ENCODE measurements around the gene RTN1. TPM values are rescaled to one million over a fixed set of nuclear protein-coding genes. Genes with fewer than 3 reads are reported as not detected.

The RTN1 gene
- total RNA-seq, 4 donors from 2014 or later, result 1.4 to 2.5 (median 1.8) TPM

DNA sequence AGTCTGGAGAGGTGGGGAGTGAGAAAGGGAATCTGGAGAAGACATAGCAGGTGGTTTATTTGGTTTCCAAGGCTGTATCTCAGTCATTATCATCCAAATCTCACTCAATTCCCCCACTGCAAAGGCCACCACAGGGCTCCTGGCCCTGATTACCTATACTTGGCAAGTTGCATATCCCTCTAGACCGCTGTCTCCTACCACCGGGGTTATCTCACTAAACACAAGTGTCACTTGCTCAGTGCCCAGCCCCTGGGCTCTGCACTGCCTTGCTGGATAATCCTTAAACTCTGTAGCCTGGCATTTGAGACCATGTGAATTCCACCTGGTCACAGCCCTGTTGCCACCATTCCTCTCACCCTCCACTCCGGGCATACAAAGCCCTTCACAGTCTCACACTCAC lies 119.0 kb downstream of the RTN1 start:
- intact Hi-C loops (cut with DNase I; ENCODE audit: low total_unique reads), result no loop called here
- no peaks in the 10 kb centered on the region for H3K4me1 ChIP-seq
- ATAC-seq (no peak), DNase-seq (no peak)
- H3K4me3 ChIP-seq, result no peak overlapping the region
- no peak overlapping the region for H3K27ac ChIP-seq
- H3K9me3 ChIP-seq, result no peaks in the 10 kb centered on the region
- no peaks in the 10 kb centered on the region for H3K27me3 ChIP-seq
- TF ChIP-seq, protein P1, sequence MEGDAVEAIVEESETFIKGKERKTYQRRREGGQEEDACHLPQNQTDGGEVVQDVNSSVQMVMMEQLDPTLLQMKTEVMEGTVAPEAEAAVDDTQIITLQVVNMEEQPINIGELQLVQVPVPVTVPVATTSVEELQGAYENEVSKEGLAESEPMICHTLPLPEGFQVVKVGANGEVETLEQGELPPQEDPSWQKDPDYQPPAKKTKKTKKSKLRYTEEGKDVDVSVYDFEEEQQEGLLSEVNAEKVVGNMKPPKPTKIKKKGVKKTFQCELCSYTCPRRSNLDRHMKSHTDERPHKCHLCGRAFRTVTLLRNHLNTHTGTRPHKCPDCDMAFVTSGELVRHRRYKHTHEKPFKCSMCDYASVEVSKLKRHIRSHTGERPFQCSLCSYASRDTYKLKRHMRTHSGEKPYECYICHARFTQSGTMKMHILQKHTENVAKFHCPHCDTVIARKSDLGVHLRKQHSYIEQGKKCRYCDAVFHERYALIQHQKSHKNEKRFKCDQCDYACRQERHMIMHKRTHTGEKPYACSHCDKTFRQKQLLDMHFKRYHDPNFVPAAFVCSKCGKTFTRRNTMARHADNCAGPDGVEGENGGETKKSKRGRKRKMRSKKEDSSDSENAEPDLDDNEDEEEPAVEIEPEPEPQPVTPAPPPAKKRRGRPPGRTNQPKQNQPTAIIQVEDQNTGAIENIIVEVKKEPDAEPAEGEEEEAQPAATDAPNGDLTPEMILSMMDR (IDR thresholded peaks at IDR 0.05 in 4 of 5, conservative IDR thresholded peaks at IDR 0.05 in 1 of 5), result no peak
- no peak for TF ChIP-seq POLR2A (IDR thresholded peaks at IDR 0.05)
- in situ Hi-C loops (cut with MboI; ENCODE audit: low sequenced_read_pairs in 4 of 4), result no loop called here
- no peaks in the 10 kb centered on the region for H3K36me3 ChIP-seq

DNA sequence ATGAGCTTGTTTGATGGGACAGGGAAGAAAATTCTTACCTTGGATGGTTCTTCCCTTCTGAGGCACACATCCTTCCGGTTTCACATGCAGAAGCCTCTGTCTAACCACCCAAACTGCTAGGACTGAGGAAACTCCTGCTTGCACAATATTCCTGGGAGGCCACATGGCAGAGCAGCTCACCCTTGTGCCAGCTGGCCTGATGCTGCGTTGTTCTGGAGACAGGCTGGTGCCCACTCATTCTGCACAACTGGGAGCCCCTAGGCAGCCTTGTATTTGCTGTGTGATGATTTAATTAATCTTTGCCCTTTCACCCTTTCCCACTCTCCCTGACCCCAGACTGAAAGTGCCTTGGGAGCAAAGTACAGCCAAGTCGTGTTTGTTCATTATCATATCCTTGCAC lies 130.8 kb downstream of the RTN1 start:
- Histone ChIP-seq H3K9me3 (no peaks in the 10 kb centered on the region), H3K36me3 (no peaks in the 10 kb centered on the region), H3K27ac (no peak overlapping the region), H3K4me3 (no peak overlapping the region), H3K27me3 (no peaks in the 10 kb centered on the region), H3K4me1 (no peaks in the 10 kb centered on the region)
- ATAC-seq, result peak; percentile 39 to 62
- in situ Hi-C loops (cut with MboI; ENCODE audit: low sequenced_read_pairs in 4 of 4), result no loop called here
- intact Hi-C loops (cut with DNase I; ENCODE audit: low total_unique reads), result no loop called here
- TF ChIP-seq, protein P1 (IDR thresholded peaks at IDR 0.05 in 4 of 5, conservative IDR thresholded peaks at IDR 0.05 in 1 of 5), result no peak
- TF ChIP-seq POLR2A (IDR thresholded peaks at IDR 0.05), result no peak
- peak in 1 of 2 donors; percentile 15 for DNase-seq

DNA sequence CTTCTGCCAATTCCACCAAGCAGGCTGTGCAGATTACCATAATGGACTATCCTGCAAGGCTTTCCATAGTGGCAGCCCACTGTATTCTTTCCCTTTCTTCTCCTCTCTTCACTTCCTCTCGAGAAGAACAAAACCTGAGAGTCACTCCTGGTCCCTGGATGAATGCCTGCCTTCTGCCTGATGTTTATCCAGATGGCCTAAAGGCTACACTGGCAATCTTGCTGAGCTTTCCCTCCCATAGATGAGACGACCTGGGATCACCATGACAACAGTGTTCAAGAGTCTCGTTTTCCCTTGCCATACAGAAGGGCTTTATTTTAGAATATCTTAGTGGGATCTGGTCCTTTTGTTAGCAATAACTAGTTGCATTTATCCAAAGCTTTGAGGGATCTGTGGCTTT lies 142.3 kb downstream of the RTN1 start:
- ATAC-seq (no peak), DNase-seq (no peak)
- H3K4me1 ChIP-seq, result no peaks in the 10 kb centered on the region
- H3K27me3 ChIP-seq, result no peaks in the 10 kb centered on the region
- no peaks in the 10 kb centered on the region for H3K9me3 ChIP-seq
- H3K4me3 ChIP-seq, result no peak overlapping the region
- H3K36me3 ChIP-seq, result no peaks in the 10 kb centered on the region
- TF ChIP-seq, protein P1 (IDR thresholded peaks at IDR 0.05 in 4 of 5, conservative IDR thresholded peaks at IDR 0.05 in 1 of 5), result no peak
- no peak for TF ChIP-seq POLR2A (IDR thresholded peaks at IDR 0.05)
- no peak overlapping the region for H3K27ac ChIP-seq
- in situ Hi-C loops (cut with MboI; ENCODE audit: low sequenced_read_pairs in 4 of 4) (no loop called here), intact Hi-C loops (cut with DNase I; ENCODE audit: low total_unique reads) (no loop called here)

DNA sequence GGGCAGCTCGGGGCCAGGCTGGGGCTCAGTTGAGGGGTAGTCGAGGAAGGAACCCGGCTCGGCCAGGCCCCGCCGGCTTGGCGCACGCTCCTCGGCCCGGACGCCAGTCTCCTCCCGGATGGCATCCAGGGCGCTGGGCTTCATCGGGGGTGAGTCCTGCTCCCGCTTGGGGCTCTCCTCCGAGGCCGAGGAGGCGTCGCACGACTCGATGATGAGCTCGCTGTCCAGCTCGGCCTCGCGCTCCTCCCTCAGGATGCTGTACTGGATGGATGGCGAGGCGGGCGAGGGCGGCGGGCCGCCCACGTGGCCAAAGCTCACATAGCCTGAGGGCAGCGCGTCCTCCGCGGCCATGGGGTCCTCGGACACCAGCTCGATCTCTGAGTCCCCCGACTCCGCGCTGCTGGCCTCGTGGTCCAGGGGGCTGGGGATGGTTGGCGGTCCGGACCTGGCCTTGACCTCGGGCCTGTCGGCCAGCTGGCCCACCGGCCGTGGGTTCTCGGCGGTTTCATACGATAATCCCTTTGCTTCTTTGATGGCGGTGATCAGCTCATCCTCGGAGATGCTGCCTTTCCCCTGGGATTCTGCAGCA lies 143.4 kb downstream of the RTN1 start:
- DNase-seq (no peak), ATAC-seq (no peak)
- Histone ChIP-seq H3K27me3 (no peaks in the 10 kb centered on the region), H3K4me3 (no peak overlapping the region), H3K27ac (no peak overlapping the region), H3K36me3 (no peaks in the 10 kb centered on the region), H3K9me3 (no peaks in the 10 kb centered on the region), H3K4me1 (no peaks in the 10 kb centered on the region)
- no peak for TF ChIP-seq POLR2A (IDR thresholded peaks at IDR 0.05)
- TF ChIP-seq, protein P1 (IDR thresholded peaks at IDR 0.05 in 4 of 5, conservative IDR thresholded peaks at IDR 0.05 in 1 of 5), result no peak
- in situ Hi-C loops (cut with MboI; ENCODE audit: low sequenced_read_pairs in 4 of 4), result no loop called here
- intact Hi-C loops (cut with DNase I; ENCODE audit: low total_unique reads), result no loop called here

DNA sequence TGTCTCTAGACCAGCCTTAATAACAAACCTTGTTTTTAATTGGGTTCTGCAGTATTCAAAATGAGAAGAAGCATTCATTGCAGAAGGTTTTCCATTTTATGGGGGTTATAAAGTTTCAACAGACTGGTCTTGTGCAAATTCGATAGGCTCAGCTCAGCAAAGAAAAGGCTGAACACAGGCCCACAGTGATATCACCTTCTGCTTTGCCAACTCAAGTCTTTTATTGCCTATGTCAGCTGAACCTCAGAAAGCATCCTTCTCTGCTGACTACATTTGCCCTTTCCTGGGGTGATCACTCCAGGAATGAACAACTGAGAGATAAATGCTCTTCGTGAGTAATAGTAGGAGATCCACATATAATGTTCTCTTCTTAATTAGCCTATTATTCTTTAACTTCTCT lies 159.5 kb downstream of the RTN1 start:
- no peak for ATAC-seq
- Histone ChIP-seq H3K36me3 (no peaks in the 10 kb centered on the region), H3K27ac (no peak overlapping the region), H3K4me1 (no peaks in the 10 kb centered on the region), H3K27me3 (no peaks in the 10 kb centered on the region), H3K4me3 (no peak overlapping the region), H3K9me3 (no peaks in the 10 kb centered on the region)
- in situ Hi-C loops (cut with MboI; ENCODE audit: low sequenced_read_pairs in 4 of 4) (no loop called here), intact Hi-C loops (cut with DNase I; ENCODE audit: low total_unique reads) (no loop called here)
- no peak for TF ChIP-seq POLR2A (IDR thresholded peaks at IDR 0.05)
- TF ChIP-seq, protein P1 (IDR thresholded peaks at IDR 0.05 in 4 of 5, conservative IDR thresholded peaks at IDR 0.05 in 1 of 5), result no peak
- DNase-seq, result no peak

Measured in gastrocnemius medialis (tissue), 4 donors.